GM23248 (cell line): ENCODE measurements around the gene SLC18A3.

Experiments used
- EZH2 ChIP-seq: fragments of 200-600 bp; sonication (generic); IDR thresholded peaks from 2 replicates; pipeline ENCODE4 v1.6.1; 2018; ENCODE audit warnings: antibody characterized with exemption, mild to moderate bottlenecking; ENCODE audit not compliant: insufficient read depth, poor library complexity, severe bottlenecking
- EZH2phosphoT487 ChIP-seq: fragments of 200-600 bp; sonication (generic); IDR thresholded peaks from 2 replicates; pipeline ENCODE4 v1.6.1; 2018; ENCODE audit warnings: antibody characterized with exemption, moderate library complexity, mild to moderate bottlenecking, low read depth; ENCODE audit not compliant: insufficient read depth

GRCh38 chr10:49564461-49565009 is 45.6 kb upstream of the SLC18A3 start:
- TF ChIP-seq EZH2 = no peak
- no peak for TF ChIP-seq EZH2phosphoT487
